GM21528 (cell line): ENCODE data around the gene C5orf47.

Experiments used
- ATAC-seq: cut with Tn5 transposase; IDR thresholded peaks from one replicate; pipeline ENCODE4 v1.9.1; 2021; ENCODE audit warnings: mild to moderate bottlenecking, moderate library complexity; ENCODE audit not compliant: unreplicated experiment, low FRiP score

C5orf47 gene

DNA sequence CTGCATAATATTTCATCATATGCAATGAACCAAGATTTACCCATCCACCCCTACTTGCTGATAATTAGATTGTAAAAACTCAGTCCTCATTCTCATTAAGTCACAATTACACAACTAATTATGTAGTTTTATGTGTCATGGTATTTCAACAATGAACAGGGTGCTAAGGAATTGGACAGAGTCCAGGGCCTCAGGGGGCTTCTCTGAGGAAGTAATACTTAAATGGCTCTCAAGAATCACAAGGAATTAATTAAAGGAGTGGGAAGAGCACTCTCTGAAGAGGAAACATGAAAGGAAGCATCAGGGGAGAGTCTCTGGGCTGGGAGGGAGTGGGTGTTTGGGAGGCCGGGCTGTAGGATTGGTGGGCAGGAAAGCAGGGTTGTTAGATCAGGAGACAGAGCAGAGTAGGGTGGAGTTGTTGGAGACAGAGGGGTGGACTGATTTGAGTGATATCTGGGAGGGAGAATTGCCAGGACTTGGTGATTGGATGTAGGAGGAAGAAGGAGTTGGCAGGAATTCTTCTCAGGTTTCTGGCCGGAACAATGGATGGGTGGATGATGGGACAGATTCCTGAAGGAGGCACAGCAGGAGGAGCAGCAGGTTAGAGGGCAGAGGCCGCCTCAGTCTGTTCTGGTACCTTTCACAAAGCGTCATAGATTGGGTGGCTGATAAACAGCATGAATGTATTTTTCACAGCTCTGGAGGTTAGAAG lies 33.6 kb downstream of the C5orf47 start:
- no peak for ATAC-seq

GRCh38 chr5:174030286-174030685 lies 41.3 kb downstream of the C5orf47 start:
- ATAC-seq, result no peak

- no peak for ATAC-seq
These were observed 55.7 kb downstream of the C5orf47 start for GRCh38 chr5:174044466-174045254.

GRCh38 chr5:174045470-174046025 lies 56.6 kb downstream of the C5orf47 start, which contains the start of gene NSG2:
NSG2 (plus strand) TSS chr5:174045706; CDS start chr5:174046756, 1,050 bp downstream.
- peak; percentile 93 for ATAC-seq

GRCh38 chr5:174046558-174046957 lies 57.6 kb downstream of the C5orf47 start:
- no peak for ATAC-seq

GRCh38 chr5:174047472-174048099 lies 58.6 kb downstream of the C5orf47 start:
- ATAC-seq, result no peak

DNA sequence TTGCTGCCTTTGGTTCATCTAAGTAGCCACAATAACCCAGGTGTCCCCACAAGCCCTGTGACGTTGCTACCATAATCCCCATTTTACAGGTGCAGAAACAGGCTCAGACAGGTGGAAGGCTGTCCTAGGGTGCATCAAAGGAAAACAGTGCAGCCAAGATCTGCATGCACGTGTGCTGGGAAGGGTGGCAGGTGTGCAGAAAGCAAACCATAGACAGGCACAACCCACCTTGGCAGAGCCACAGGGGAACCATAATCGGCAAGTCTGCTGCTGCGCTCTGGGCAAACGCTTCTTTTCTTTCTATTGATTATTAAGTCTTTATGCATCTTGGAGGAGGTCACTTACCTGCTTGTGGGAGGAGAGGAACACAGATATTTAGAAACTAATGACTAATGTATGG lies 63.7 kb downstream of the C5orf47 start:
- no peak for ATAC-seq

GRCh38 chr5:174053905-174054304 lies 64.9 kb downstream of the C5orf47 start:
- ATAC-seq, result no peak
